ENCODE measurements around the gene CADM1.

The CADM1 gene

GRCh38 chr11:115430345-115430744, 73.9 kb downstream of the CADM1 start:
- no peak for TF ChIP-seq CTCF (IDR thresholded peaks at IDR 0.05; ENCODE audit: low read depth, low read length, missing control alignments)

GRCh38 chr11:115428306-115428705, 75.9 kb downstream of the CADM1 start:
- DNase-seq (ENCODE audit: low read depth): no peak
- TF ChIP-seq CTCF (IDR thresholded peaks at IDR 0.05; ENCODE audit: low read depth, low read length, missing control alignments): no peak
- H3K4me3 ChIP-seq (ENCODE audit: low read depth, low read length): no peak overlapping the region
- in situ Hi-C loops (cut with HindIII; ENCODE audit: low sequenced_read_pairs): no loop called here

More at GRCh38 chr11:115430345-115430744, 73.9 kb downstream of the CADM1 start:
- no peak for DNase-seq (ENCODE audit: low read depth)
- in situ Hi-C loops (cut with HindIII; ENCODE audit: low sequenced_read_pairs): no loop called here
- H3K4me3 ChIP-seq (ENCODE audit: low read depth, low read length): no peak overlapping the region

- in situ Hi-C loops (cut with HindIII; ENCODE audit: low sequenced_read_pairs): no loop called here
- no peak overlapping the region for H3K4me3 ChIP-seq (ENCODE audit: low read depth, low read length)
- TF ChIP-seq CTCF (IDR thresholded peaks at IDR 0.05; ENCODE audit: low read depth, low read length, missing control alignments): no peak
- no peak for DNase-seq (ENCODE audit: low read depth)
Observed at GRCh38 chr11:115425816-115426215, 78.4 kb downstream of the CADM1 start.

- no peak overlapping the region for H3K4me3 ChIP-seq (ENCODE audit: low read depth, low read length)
- no peak for TF ChIP-seq CTCF (IDR thresholded peaks at IDR 0.05; ENCODE audit: low read depth, low read length, missing control alignments)
- no peak for DNase-seq (ENCODE audit: low read depth)
- in situ Hi-C loops (cut with HindIII; ENCODE audit: low sequenced_read_pairs): no loop called here
Observed at GRCh38 chr11:115425250-115425649, 79.0 kb downstream of the CADM1 start.

GRCh38 chr11:115423728-115424459, 80.3 kb downstream of the CADM1 start:
- in situ Hi-C loops (cut with HindIII; ENCODE audit: low sequenced_read_pairs): no loop called here
- no peak overlapping the region for H3K4me3 ChIP-seq (ENCODE audit: low read depth, low read length)
- TF ChIP-seq CTCF (IDR thresholded peaks at IDR 0.05; ENCODE audit: low read depth, low read length, missing control alignments): no peak
- no peak for DNase-seq (ENCODE audit: low read depth)

GRCh38 chr11:115421992-115422689, 82.1 kb downstream of the CADM1 start:
- no peak for DNase-seq (ENCODE audit: low read depth)
- no peak overlapping the region for H3K4me3 ChIP-seq (ENCODE audit: low read depth, low read length)
- no peak for TF ChIP-seq CTCF (IDR thresholded peaks at IDR 0.05; ENCODE audit: low read depth, low read length, missing control alignments)
- in situ Hi-C loops (cut with HindIII; ENCODE audit: low sequenced_read_pairs): no loop called here

All from astrocyte of the cerebellum (primary cell).